ENCODE data around the gene LY9. TPM values are rescaled to one million over a fixed set of nuclear protein-coding genes. Genes with fewer than 3 reads are reported as not detected.

The LY9 gene
- total and polyA plus RNA-seq, 8 donors, result 0.05 to 0.55 (median 0.35) TPM; not detected in 1

GRCh38 chr1:160837558-160838205 is 41.7 kb downstream of the LY9 start:
- FAIRE-seq (no peak), DNase-seq (no peak), ATAC-seq (peak in 3 of 4 donors; percentile 29 to 66 (median 49))
- no peak overlapping the region for H3K27ac ChIP-seq
- H3K27me3 ChIP-seq, result no peaks in the 10 kb centered on the region
- no peak overlapping the region for H3K4me3 ChIP-seq
- no peaks in the 10 kb centered on the region for H3K4me1 ChIP-seq
- 84 to 91% methylated on average over 9 of the region's 9 CpGs for WGBS, 2 donors
- H3K9me3 ChIP-seq, result no peaks in the 10 kb centered on the region
- intact Hi-C loops (cut with DNase I), result loop anchor here in 2 of 3 donors (5.0 to 10.0 kb wide), 3 partner anchors 110 to 297 kb away; partner anchors contain the start of genes DEDD (in 1 of the 2) and ITLN2 (in 1 of the 2)
- no peak for TF ChIP-seq CTCF (IDR thresholded peaks at IDR 0.05)
- H3K36me3 ChIP-seq, result no peaks in the 10 kb centered on the region

- TF ChIP-seq CTCF (IDR thresholded peaks at IDR 0.05), result no peak
- no peak for DNase-seq
- 73 to 77% methylated on average over 7 of the region's 7 CpGs for WGBS, 2 donors
- no peaks in the 10 kb centered on the region for H3K36me3 ChIP-seq
- no peaks in the 10 kb centered on the region for H3K27me3 ChIP-seq
- ATAC-seq, result no peak
- H3K9me3 ChIP-seq, result no peaks in the 10 kb centered on the region
- H3K27ac ChIP-seq, result no peak overlapping the region
- H3K4me3 ChIP-seq, result no peak overlapping the region
- H3K4me1 ChIP-seq, result no peaks in the 10 kb centered on the region
- FAIRE-seq, result no peak
- intact Hi-C loops (cut with DNase I), result loop anchor here in 2 of 3 donors (5.0 to 10.0 kb wide), 3 partner anchors 108 to 296 kb away; partner anchors contain the start of genes DEDD (in 1 of the 2) and ITLN2 (in 1 of the 2)
These were observed 42.9 kb downstream of the LY9 start for GRCh38 chr1:160838888-160839287.

GRCh38 chr1:160839746-160840145 is 43.8 kb downstream of the LY9 start:
- intact Hi-C loops (cut with DNase I), result loop anchor here in 2 of 3 donors (5.0 to 10.0 kb wide), 3 partner anchors 108 to 295 kb away; partner anchors contain the start of genes DEDD (in 1 of the 2) and ITLN2 (in 1 of the 2)
- no peak for FAIRE-seq
- Histone ChIP-seq H3K4me1 (no peaks in the 10 kb centered on the region), H3K9me3 (no peaks in the 10 kb centered on the region), H3K27ac (no peak overlapping the region), H3K4me3 (no peak overlapping the region), H3K36me3 (no peaks in the 10 kb centered on the region), H3K27me3 (no peaks in the 10 kb centered on the region)
- WGBS, 2 donors, result 82 to 88% methylated on average over 2 of the region's 2 CpGs
- DNase-seq, result no peak
- no peak for TF ChIP-seq CTCF (IDR thresholded peaks at IDR 0.05)
- no peak for ATAC-seq

GRCh38 chr1:160841079-160841478 is 45.1 kb downstream of the LY9 start:
- ATAC-seq (no peak), DNase-seq (no peak), FAIRE-seq (no peak)
- no peak overlapping the region for H3K27ac ChIP-seq
- H3K36me3 ChIP-seq, result no peaks in the 10 kb centered on the region
- intact Hi-C loops (cut with DNase I), result no loop called here
- H3K27me3 ChIP-seq, result no peaks in the 10 kb centered on the region
- H3K4me1 ChIP-seq, result no peaks in the 10 kb centered on the region
- WGBS, 2 donors, result 87 to 91% methylated on average over 4 of the region's 4 CpGs
- no peak overlapping the region for H3K4me3 ChIP-seq
- TF ChIP-seq CTCF (IDR thresholded peaks at IDR 0.05), result no peak
- no peaks in the 10 kb centered on the region for H3K9me3 ChIP-seq

All from pancreas (tissue), 10 donors.